ENCODE measurements around the gene CRACR2A. TPM values are rescaled to one million over a fixed set of nuclear protein-coding genes. Genes with fewer than 3 reads are reported as not detected.

The CRACR2A gene
- total and polyA plus RNA-seq, 2 of the 4 experiments (the other 2 are of a cell fraction), result 0.54 to 0.60 TPM

GRCh38 chr12:3661028-3661427, 91.9 kb downstream of the CRACR2A start:
- no peak overlapping the region for H2AK9ac ChIP-seq (replicated peaks; ENCODE audit: low read depth, low read length, poor library complexity)
- H3K4me3 ChIP-seq (ENCODE audit: insufficient read depth, low read depth, low read length), result no peak overlapping the region
- H4K8ac ChIP-seq (ENCODE audit: low read depth in 2 of 2, low read length in 2 of 2), result no peak overlapping the region
- no peak overlapping the region for H3K4ac ChIP-seq (ENCODE audit: low read depth, low read length)
- H2BK5ac ChIP-seq (ENCODE audit: low read depth, low read length, poor library complexity, severe bottlenecking), result no peak overlapping the region
- no peak overlapping the region for H2AFZ ChIP-seq (replicated peaks; ENCODE audit: low read length, poor library complexity)
- ChIA-PET POLR2A (ENCODE audit: unreplicated experiment) (no interaction called here), CTCF (no interaction called here)
- TF ChIP-seq NFE2L2 (IDR thresholded peaks at IDR 0.05; ENCODE audit: low read depth, low read length) (no peak), CEBPB (IDR thresholded peaks at IDR 0.05; ENCODE audit: low read depth, low read length) (no peak), CHD1 (IDR thresholded peaks at IDR 0.05; ENCODE audit: low read depth, low read length) (no peak), MAZ (IDR thresholded peaks at IDR 0.05; ENCODE audit: borderline replicate concordance, low read depth, low read length) (no peak), MAFK (IDR thresholded peaks at IDR 0.05; ENCODE audit: low read depth, low read length) (no peak), RFX5 (IDR thresholded peaks at IDR 0.05; ENCODE audit: low read depth, low read length) (no peak), ELK1 (IDR thresholded peaks at IDR 0.05; ENCODE audit: borderline replicate concordance, low read depth, low read length) (no peak), POLR2A (IDR thresholded peaks at IDR 0.05; ENCODE audit: low read depth, low read length) (no peak), MXI1 (IDR thresholded peaks at IDR 0.05; ENCODE audit: borderline replicate concordance, low read depth, low read length) (no peak), RAD21 (IDR thresholded peaks at IDR 0.05; ENCODE audit: low read length) (no peak), BHLHE40 (IDR thresholded peaks at IDR 0.05; ENCODE audit: low read depth, low read length) (no peak)
- TF ChIP-seq, protein P1, sequence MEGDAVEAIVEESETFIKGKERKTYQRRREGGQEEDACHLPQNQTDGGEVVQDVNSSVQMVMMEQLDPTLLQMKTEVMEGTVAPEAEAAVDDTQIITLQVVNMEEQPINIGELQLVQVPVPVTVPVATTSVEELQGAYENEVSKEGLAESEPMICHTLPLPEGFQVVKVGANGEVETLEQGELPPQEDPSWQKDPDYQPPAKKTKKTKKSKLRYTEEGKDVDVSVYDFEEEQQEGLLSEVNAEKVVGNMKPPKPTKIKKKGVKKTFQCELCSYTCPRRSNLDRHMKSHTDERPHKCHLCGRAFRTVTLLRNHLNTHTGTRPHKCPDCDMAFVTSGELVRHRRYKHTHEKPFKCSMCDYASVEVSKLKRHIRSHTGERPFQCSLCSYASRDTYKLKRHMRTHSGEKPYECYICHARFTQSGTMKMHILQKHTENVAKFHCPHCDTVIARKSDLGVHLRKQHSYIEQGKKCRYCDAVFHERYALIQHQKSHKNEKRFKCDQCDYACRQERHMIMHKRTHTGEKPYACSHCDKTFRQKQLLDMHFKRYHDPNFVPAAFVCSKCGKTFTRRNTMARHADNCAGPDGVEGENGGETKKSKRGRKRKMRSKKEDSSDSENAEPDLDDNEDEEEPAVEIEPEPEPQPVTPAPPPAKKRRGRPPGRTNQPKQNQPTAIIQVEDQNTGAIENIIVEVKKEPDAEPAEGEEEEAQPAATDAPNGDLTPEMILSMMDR (conservative IDR thresholded peaks at IDR 0.05; ENCODE audit: low read depth, low read length), result no peak
- H3K4me1 ChIP-seq (ENCODE audit: control insufficient read depth, insufficient read depth, low read length), result no peaks in the 10 kb centered on the region
- intact Hi-C loops (cut with micrococcal nuclease) (no loop called here), dilution Hi-C loops (cut with HindIII; ENCODE audit: low sequenced_read_pairs, unreplicated experiment) (no loop called here), in situ Hi-C loops (cut with MboI; ENCODE audit: low sequenced_read_pairs) (loop anchor here (10.0 kb wide), 1 partner anchor 114 kb away; no protein-coding TSS in a partner anchor)
- no CpG with 5 or more reads among the region's 1 CpG for WGBS, 2 experiments (ENCODE audit: extremely low coverage in 2 of 2, insufficient read length in 1 of 2)
- no peaks in the 10 kb centered on the region for H3K9me1 ChIP-seq (ENCODE audit: insufficient read depth, low read length)
- no peak overlapping the region for H2AK5ac ChIP-seq (ENCODE audit: low read depth, low read length)
- no peak overlapping the region for H3K18ac ChIP-seq (ENCODE audit: low read depth, low read length)
- no peak overlapping the region for H3K14ac ChIP-seq (replicated peaks; ENCODE audit: low read depth, low read length)
- no peak overlapping the region for H3K23ac ChIP-seq (ENCODE audit: low read depth, low read length)
- no peak overlapping the region for H3K4me2 ChIP-seq (ENCODE audit: low read depth, low read length)
- no peak overlapping the region for H2BK15ac ChIP-seq (ENCODE audit: low read depth, low read length)
- ATAC-seq (ENCODE audit: low read depth) (no peak), DNase-seq (no peak)
- H3K36me3 ChIP-seq (ENCODE audit: control insufficient read depth, insufficient read depth, low read length), result no peaks in the 10 kb centered on the region
- no peak overlapping the region for H2BK20ac ChIP-seq (ENCODE audit: low read depth, low read length)
- no peak overlapping the region for H2BK120ac ChIP-seq (ENCODE audit: low read depth, low read length)
- H3K27me3 ChIP-seq (ENCODE audit: control insufficient read depth, insufficient read depth, low read length), result peaks cover 15% of the 10 kb centered on the region
- no peak overlapping the region for H4K5ac ChIP-seq (ENCODE audit: low read depth, low read length)
- no peaks in the 10 kb centered on the region for H3K79me1 ChIP-seq (ENCODE audit: low read depth in 1 of 2, low read length in 2 of 2)
- H3K9ac ChIP-seq (ENCODE audit: low read depth, low read length), result no peak overlapping the region
- H3K56ac ChIP-seq (ENCODE audit: extremely low read depth, insufficient read depth, low read length), result no peak overlapping the region
- H3K9me3 ChIP-seq (ENCODE audit: control insufficient read depth, insufficient read depth, low read length), result no peaks in the 10 kb centered on the region
- no peak overlapping the region for H3K27ac ChIP-seq (ENCODE audit: insufficient read depth, low read length)
- no peak overlapping the region for H4K91ac ChIP-seq (ENCODE audit: insufficient read depth, low read depth, low read length)
- no TSS peak for BruUV-seq (replicated peaks)
- H4K20me1 ChIP-seq (ENCODE audit: insufficient read depth, low read length), result no peaks in the 10 kb centered on the region

Measured in IMR-90 (cell line).